Measurements from ENCODE around the gene RALGPS1.

The RALGPS1 gene

DNA sequence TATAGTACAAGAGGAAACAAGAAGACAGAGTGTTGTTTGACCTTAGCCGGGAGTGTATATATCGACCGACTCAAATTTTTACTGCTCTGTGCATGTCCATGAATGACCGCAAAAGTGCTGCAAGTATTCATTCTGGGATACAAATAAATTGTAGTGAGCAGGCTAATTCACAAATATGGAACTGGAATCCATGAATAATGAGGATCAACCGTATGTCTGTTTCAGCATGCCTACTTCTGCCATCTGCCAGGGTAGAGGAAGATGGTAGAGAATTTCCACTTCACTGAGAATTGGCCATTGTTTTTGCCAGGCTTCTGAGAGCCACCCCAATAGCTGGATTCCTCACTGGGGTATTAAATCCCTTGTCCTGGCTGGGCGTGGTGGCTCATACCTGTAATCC lies 8.5 kb upstream of the RALGPS1 start:
- no peak for DNase-seq

DNA sequence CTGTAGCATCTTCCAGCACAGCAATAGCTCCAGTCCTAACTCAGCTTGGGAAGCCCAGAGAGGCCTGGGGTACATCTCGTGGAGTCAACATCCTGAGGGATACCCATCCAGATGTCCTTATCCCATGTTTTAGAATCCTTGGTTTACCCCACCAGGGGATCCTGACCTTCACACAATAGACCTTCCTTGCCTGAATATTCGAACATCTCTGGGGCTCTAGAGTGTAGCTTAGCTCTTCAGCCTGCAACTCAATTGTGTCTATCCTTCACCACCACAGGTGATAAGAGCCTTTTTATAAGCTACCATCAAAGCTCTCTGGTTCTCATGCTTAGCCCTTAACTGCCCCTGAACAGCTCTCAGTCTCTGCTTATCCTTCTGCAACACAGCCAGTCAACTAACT lies 7.5 kb upstream of the RALGPS1 start:
- DNase-seq, result no peak

DNA sequence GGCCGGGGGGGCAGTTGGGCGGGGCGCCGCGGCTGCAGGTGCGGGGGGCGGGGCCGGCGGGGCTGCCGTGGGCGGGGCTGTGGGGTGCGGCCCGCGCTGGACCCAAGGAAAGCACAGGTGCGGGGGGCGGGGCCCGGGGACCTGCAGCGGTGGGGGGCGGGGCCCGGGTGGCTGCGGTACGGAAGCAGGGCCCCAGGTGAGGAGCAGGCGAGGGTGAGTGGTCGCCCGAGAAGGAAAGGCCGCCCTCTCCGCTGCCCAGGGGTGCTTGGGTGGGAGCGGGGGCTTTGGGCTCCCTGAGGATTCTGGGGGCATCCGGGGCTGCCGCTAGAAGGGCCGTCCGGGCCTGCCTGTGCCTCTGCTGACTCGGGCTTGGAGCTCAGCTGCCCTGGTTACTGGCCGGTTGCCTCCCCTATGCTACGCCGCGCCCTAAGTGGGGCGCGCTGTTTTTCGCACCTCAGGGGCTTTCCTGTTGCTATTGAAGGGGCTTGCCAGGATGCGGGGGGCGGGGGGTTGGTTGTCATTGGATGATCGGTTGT lies 767 bp downstream of the RALGPS1 start:
- peak; percentile 77 for DNase-seq

DNA sequence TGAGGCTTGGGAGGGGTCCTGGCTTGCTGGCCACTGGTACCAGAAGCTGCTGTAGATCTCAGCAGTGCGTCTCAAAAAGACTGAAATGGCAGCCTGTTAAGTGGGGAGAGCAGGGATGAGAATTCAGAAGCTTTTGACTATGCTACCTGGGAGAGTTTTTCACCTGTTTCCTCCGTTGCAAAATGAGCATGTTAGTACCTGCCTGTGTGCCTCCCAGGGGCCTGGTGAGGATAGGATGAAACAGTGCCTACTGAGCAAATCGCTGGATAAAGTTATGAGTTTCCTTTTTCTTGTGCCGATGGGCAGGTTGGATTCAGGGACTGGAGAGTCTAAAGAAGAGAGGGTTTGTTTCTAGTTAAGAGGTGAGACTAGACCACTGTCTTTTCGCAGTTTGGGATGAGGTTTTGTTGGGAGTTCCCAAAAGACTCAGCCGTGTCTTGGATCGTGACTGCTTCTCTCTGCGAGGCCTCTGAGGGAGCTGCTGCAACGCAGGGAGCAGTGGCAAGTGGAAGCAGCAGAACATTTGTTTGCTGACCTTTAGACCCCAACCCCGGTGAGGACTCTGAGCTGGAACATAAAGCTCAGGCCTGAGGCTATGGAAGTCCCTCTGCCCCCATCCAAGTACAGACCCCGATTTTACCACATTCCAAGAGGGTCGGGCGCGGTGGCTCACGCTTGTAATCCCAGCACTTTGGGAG lies 1.4 kb downstream of the RALGPS1 start:
- DNase-seq, result peak; percentile 25

DNA sequence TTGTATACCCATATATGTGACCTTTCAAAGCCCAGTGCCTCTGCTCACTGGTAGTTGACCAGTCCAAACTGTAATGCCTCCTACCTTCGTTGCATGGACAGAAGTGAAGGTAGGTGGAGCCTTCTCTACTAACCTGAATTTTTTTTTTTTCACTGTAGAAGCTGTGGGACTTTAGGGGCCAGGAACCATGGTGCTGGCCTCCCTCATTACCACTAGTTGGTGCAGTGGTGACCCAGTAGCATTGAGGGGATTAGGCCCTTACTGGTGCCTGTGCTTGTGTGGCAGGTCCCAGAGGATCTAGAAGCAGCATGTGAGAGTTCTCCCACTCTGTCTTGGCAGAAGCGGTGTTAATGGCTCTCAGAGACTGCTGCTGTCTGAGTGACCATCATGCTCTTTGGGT lies 2.3 kb downstream of the RALGPS1 start:
- no peak for DNase-seq

DNA sequence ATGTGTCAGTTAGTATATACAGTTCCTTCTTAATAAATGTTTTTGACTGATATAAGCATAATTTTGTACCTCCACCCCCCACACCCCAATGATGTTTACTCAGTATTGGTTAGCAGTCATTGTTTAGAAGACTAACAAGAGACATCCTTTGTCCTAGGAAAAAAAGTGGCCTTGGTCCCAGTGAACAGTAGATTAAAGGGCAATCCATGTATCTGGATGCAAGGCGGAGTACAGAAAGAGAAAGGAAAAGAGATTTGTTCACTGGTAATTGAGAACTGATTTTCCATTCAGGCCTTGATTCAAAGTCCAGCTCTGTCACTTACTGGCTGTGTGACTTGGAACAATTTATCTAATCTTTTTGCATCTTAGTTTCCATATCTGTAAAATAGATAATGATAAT lies 4.6 kb downstream of the RALGPS1 start:
- no peak for DNase-seq

DNA sequence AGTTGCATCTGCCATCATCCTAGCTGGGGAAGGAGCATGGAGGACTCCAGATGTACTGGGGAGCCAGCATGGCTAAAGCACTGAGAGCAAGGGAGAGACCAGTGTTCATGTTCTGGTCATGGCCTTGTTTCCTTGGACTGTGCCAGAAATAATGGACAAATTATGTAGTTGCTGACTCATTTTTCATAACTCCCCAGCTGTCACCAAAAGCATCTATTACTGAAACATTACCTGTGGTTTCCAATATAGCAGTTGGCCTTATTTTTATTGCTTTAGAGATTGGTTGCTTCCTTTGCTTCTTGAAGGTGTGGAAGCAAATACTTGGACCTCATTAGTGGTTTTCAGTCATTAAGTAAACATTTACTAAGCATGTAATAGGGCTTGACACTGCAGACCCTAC lies 11.3 kb downstream of the RALGPS1 start:
- DNase-seq, result no peak

DNA sequence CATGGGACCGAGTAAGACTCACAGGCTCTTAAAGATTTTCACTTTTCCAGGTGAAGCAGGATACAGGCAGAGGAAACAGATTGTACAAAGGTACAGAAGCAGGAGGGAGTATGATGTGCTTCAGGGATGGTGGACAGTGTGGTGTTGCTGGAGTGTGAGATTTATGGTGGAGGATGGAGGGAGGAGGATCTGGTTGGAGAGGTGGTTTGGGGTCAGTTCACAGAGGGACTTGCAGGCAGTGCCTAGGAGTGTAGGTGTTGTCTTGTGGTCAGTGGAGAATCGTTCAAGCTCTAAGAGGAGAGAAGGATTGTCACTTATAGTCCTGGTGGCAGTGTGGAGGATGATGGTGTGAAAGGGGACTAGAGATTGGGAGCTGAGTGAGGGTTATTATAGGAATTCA lies 11.8 kb downstream of the RALGPS1 start:
- DNase-seq, result peak; percentile 11

DNA sequence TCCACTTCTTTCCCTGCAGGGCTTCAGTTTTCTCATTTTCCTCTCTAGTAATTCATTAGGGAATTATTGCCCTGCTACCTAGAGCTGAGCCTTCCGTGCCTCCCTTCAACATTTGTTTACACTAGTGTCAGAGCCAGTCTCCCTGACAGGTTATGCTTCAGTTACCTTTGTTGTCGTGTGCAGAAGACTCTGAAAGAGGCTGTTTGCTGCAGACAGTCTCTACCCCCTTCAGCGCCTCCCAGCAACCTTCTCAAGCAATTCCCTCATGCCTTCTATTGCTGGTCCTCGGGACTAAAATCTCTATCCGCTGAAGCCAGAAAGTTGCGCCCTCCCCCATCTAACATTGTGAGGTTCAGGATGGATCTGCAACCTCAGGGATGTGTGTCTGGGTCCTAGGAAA lies 12.8 kb downstream of the RALGPS1 start:
- DNase-seq, result peak; percentile 36

DNA sequence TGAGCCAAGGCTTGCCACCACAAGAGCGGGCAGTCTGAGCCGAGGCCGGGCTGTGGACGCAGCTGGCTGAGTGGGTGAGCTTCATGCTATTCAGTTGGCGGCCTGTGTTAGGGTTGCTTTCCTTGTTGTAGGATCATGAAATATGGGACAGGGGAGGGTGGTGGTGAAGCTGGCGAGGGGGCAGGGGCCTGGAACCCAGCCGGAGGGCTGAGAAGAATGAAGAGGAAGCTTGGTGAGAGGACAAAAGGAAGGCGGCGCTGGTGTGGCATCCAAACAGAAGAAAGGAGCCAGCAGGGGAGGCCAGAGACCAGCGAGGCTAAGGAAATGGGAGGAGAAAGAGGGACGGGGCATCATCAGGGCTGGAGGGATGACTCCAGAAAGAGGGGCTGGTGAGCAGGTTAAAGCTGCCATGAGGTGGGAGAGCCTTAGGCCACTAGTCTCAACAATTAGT lies 18.3 kb downstream of the RALGPS1 start:
- DNase-seq, result no peak

DNA sequence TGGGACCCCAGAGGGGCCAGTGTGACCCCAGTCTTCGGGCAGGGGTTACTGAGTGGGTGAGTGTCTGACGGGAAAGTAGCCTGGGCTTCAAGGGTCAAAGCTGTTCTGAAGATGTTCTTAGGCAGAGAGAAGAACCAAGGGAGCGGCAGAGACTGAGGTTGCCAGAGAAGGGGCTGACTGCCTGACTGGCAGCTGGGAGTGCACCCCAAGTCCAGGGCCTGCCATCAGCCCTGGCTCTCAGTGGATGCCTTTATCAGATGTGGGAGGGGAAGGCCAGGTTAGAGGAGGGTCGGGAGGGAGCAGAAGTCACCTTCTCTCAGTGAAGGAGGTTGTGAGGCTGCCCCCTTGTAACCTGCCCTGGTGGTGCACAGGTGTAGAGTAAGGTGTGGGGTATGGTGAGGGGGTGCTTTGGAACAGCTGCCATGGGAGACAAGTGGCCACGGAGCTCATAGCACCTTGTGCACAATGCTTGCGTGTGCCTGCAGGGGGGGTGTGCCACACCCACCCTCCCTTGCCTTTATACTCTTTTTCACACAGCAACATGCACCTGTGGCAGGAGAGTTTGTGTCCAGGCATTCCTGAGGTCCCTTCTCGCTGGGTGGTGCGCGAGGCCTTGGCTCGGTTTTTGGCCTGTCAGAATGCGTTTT lies 18.9 kb downstream of the RALGPS1 start:
- DNase-seq, result no peak

DNA sequence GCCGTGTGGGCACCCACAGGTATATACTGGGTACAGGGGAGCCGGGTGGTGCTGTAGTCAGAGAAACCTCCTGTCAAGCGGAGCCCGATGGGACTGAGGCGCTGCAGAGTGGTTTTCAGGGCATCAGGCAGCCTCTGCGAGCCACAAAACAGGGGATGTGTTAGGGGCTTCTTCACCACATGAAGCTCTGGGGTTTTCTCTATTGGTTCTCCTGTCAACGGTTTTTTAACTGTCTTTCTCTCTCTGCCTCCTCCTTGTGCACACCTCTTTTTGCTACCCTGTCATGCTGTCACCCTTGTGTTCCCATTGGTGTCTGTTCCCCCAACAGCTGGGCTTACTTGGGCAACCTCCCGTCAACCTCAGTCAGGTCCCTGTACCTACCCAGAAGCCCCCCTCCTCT lies 19.9 kb downstream of the RALGPS1 start:
- DNase-seq, result no peak

DNA sequence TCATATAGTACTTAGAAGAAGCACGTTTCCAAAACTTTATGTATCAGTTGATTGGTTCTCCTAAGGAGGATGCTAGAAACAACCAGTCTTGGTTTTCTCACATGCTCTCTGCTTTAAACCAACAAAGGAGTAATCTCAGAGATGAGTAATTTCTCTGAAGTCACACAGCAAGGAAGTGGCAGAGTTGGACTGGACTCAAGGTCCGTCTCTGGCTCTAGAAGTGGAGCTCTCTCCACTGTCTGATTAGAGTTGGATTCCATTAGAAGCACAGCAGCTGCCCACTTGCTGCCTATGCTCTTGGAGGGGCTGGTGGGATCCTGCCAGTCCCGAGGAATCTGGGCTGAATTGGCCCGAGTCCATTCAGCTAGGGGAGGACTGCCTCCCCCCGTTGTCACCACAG lies 21.0 kb downstream of the RALGPS1 start:
- no peak for DNase-seq

DNA sequence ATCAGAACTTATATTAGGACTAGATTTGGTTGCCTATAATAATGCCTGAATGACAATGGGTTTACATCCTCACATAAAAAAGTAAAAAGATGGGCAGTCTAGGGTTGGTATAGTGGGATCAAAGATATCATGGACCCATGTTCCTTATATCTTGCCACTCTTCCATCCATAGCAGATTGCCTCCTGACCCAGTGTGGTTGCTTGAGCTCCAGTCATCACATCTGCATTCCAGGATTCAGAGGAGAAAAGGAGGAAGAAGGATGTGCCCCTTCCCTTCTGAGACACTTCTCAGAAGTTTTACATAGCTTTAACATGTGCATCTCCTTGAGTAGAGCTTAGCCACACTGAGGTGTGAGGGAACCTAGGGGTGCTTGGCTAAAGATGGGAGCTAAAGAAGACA lies 22.9 kb downstream of the RALGPS1 start:
- DNase-seq, result no peak

DNA sequence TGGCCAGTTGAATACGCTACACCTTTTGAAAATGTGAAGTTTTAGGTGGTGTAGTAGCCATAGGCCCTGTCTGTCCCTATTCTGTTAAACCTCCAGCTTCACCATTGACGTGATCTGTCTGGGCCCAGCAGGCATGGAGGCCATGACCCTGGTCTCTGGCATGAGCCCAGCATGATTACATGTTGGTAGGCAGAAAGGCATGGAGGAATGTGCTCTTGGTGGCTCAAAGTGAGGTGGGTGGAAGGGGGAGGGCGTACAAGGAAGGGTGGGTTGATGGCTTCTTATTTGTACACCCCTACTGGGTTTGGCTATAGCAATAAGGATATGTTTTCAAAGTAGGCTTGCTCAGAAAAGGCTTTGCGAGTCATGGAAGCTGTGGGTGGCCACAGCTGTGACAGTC lies 23.7 kb downstream of the RALGPS1 start:
- DNase-seq, result no peak

DNA sequence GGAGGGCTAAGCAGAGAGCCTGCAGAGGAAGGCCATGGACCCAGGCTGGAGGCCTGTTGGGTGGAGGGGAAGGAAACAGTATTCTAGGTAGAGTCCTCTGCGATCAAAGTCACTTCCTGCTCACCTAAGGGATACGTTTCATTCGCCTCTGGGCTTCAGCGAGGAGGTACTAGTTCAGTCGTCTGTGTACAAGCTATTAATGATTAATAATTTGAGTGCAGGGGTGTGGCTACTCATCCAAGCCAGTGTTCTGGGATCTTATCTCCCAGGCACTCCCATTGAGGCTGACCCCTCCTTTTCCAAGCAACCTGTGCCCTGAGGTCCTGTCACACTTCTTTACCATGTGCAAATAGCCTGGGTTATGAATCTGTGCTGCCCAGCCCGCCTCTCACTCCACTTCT lies 25.2 kb downstream of the RALGPS1 start:
- peak; percentile 47 for DNase-seq

DNA sequence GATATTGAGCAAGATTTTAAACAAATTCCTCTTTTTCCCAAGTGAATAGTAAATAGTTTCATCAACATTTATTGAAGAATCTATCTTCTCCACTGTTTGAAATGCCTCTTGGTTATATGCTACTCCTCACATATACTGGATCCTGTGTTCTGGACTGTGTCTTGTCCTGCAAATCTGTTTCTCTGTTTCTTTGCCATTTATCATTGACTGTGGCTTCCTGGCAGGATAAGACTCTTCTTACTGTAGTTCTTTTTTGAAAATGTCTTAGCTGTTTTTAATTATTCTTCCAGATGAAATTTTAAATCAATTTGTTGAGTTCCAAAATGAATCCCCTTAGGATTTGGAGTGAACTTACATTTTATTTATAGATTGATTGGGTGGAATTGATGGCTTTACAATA lies 27.8 kb downstream of the RALGPS1 start:
- no peak for DNase-seq

DNA sequence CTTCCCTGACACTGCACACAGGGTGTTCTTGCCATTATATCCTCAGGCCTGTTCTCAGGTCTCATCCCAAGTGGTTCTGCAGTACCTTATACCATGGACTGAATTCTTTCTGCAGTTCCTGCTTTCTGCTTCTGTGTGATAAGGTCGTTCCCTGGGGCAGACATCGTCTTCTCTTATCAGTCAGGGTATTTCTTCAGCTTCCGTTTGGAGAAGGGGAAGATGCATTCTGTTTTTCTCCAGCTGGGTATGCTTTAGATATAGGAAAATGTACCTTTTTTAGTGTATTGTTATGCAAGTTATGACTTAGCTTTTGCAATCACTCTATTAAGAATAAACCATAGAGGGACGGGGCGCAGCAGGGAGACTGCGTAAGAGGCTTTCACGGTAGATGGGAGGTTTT lies 31.1 kb downstream of the RALGPS1 start:
- no peak for DNase-seq

DNA sequence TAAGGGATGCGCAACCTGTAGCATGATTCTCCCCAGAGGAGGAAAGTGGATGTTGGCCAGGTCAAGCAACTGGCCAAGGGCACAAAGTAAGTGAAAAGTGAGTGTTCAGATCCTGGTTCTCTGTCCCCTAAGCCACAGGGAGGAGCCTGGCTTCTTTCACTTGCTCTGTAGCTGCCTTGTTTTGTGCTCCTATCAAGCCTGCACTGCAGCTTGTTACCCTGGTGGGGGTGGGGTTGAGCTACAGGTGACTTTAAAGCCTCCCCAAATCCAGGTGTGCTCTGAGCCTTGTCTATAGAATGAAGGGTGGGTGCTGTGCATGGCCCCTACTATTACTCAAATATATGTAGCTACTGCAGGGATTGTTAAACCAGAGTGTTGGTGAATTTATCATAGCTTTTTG lies 32.9 kb downstream of the RALGPS1 start:
- DNase-seq, result no peak

DNA sequence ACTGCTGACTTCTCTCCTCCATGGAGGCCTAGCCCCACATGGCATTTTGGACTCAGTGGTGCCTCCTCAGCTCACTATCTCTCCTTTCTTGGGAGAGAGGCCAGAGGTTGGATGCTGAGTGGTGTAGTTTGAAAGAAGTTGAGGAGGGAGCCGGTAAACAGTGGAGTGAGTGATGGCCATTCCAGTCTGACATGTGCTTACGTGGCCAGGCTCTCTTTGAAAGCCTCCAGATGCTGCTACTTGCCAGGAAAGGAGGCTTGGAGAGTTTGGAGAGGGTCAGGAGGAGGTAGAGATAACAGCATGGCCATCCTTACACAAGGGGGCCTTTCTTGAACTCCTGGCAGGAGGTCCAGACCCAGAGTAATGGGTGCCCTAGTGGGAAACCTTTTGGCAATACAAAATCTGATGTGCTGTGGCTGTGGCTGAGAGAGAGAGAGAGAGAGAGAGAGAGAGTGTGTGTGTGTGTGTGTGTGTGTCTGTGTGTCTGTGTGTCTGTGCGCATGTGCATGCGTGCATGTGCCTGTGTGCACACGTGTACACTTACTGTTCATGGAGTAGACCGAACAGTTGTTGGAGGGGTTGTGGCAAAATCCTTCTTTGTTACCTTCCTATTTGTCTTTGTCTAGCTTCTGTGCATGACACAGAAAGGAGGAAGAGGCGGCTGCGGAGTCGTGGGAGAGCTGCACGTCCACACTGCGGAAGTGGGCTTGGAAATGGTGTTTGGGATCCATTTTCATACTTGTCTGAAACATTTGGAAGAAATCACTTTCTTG lies 37.8 kb downstream of the RALGPS1 start:
- DNase-seq, result peak; percentile 29

DNA sequence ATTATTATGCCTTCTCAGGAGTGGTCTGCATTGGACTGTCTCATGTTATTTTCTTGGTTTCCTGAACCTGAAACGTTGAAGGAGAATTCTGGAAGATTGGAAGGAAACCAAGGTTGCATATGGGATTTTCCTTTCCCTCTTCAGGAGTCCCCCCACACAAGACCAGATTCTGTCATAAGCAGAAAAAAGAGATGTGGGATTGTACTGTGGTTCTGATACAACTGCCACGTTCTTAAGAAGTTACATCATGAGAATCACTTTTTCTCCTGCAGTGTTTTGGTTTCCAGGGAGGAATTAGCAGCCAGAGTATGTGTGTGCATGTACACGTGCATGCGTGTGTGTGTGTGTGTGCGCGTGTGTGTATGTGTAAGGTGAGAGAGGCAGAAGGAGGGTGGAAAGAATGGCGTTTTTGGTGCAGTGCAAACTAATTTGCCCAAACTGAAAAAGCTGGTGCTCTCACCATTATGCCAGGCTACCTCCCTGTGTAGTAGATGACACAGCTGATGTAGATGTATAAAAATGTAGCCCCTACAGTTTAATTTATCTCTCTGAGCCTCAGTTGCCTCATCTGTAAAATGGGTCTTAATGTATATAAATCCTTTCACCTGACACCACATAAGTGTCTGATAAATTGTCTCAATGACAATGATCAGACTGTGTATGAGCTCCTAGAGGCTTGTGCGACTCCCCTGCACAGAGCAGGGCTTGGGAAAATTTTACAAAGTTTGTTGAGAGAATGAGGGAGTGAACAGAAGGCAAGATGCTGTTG lies 38.6 kb downstream of the RALGPS1 start:
- no peak for DNase-seq

DNA sequence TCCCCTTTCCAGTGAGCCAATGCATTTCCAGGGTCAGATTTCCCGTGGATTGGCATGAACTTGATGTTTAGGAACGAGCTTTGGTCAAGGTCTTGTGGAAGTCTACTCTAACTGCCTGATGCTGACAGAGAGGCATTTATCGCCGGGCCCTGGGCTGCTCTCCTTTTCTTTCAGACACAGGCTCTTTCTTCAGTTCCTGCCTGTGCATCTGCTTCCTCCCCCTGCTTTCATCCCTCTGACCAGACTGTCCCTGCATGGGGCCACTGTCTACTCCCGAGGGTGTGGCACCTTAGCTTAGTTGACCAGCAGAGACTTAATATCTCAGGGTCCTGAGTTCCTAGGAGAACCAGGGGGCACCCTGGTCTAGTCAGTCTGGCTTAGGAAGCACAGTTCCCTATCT lies 41.2 kb downstream of the RALGPS1 start:
- no peak for DNase-seq

Data from right kidney (tissue), 1 donor.